ENCODE results near the gene TPP2. TPM values are rescaled to one million over a fixed set of nuclear protein-coding genes. Genes with fewer than 3 reads are reported as not detected.
A peak's percentile ranks its signal among the peaks of the same experiment; 100 is the strongest.

The TPP2 gene
- total RNA-seq = 10 to 100 TPM; 41.0 to 42.0 TPM

DNA sequence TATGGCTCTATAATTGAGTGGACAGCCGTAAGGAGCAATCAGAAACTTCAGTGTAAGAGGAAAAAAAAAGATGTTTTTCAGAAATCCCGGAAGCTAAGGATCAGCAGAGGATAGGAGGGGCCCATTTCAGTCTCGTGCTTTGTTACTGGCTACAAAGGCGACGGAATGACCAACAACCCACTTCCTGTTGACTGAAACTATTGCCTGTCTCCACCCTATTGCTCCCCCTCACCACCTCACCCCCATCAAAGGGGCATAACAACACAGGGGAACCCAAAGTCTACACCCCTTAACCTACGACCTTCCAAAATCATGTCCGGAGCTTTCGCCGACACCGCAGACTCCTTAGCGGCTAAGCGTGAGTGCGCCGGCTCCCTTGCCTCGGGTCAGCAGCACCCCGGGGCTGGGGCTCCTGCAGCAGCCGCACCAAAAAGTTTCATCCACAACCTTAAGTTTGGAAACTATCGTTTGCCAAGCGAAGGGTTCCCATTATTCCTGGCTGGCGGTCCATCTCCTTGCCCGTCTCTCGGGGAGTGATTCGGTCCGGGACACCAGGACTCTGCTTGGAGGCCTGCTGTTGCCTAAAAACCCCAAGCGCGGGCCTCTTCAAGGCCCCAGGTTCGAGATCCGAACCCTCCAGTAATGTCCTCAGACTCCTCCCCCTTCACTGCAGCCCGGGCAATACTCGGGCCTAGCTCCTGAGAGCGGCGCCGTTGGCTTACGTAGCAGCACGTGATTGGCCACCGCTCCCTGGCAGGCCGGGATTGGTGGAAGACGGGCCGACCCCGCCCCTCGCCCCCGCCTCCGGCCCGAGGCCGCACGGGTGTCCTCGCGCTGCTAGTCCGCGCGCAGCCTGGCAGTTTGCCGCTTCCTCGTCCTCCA is at the start of gene TPP2:
Gene TPP2 (plus strand): TSS at position 840 of the 882 bp plus-strand sequence. CDS start 53 bp downstream, outside the sequence.
- H3K4me1 ChIP-seq = no peaks in the 10 kb centered on the region
- H3K27ac ChIP-seq = peak within 1 kb of the TSS; percentile 93
- DNase-seq = peak; percentile 99
- H3K9me3 ChIP-seq = no peaks in the 10 kb centered on the region
- TF ChIP-seq, protein P1, sequence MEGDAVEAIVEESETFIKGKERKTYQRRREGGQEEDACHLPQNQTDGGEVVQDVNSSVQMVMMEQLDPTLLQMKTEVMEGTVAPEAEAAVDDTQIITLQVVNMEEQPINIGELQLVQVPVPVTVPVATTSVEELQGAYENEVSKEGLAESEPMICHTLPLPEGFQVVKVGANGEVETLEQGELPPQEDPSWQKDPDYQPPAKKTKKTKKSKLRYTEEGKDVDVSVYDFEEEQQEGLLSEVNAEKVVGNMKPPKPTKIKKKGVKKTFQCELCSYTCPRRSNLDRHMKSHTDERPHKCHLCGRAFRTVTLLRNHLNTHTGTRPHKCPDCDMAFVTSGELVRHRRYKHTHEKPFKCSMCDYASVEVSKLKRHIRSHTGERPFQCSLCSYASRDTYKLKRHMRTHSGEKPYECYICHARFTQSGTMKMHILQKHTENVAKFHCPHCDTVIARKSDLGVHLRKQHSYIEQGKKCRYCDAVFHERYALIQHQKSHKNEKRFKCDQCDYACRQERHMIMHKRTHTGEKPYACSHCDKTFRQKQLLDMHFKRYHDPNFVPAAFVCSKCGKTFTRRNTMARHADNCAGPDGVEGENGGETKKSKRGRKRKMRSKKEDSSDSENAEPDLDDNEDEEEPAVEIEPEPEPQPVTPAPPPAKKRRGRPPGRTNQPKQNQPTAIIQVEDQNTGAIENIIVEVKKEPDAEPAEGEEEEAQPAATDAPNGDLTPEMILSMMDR (IDR thresholded peaks at IDR 0.05) = no peak
- peak within 1 kb of the TSS; percentile 85 to 97 for H3K9ac ChIP-seq (ENCODE audit: low read depth in 2 of 2, low read length in 2 of 2)
- no peaks in the 10 kb centered on the region for H3K36me3 ChIP-seq
- H3K4me3 ChIP-seq = peak within 1 kb of the TSS; percentile 93
- intact Hi-C loops (cut with DNase I) = loop anchor here (5.0 kb wide), 1 partner anchor 251 kb away; the partner anchor contains the start of gene ERCC5
- no peaks in the 10 kb centered on the region for H3K27me3 ChIP-seq

DNA sequence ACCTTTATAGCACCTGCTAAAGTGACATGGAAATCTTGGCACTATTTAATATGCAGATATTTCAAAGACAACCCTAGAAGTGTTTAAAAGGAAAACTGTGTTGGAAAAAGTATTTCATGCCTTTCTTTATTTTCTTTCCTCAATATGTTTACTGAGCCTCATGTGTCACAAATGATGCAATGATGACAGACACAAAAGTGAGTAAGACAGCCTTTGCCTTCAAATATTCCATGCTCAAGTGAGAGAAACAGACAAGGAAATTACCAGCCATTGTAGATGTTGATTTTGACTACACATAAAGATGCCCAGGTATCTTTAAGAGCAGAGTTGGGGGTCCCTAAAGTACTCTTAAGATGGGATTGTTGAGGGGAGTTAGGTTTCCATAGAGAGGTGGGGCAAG is 48.0 kb upstream of the TPP2 start:
- no peaks in the 10 kb centered on the region for H3K36me3 ChIP-seq
- no peak overlapping the region for H3K27ac ChIP-seq
- H3K9me3 ChIP-seq = no peaks in the 10 kb centered on the region
- H3K4me3 ChIP-seq = no peak overlapping the region
- TF ChIP-seq, protein P1 (IDR thresholded peaks at IDR 0.05) = no peak
- H3K27me3 ChIP-seq = no peaks in the 10 kb centered on the region
- intact Hi-C loops (cut with DNase I) = no loop called here
- H3K9ac ChIP-seq (ENCODE audit: low read depth in 2 of 2, low read length in 2 of 2) = no peak overlapping the region
- H3K4me1 ChIP-seq = no peaks in the 10 kb centered on the region
- DNase-seq = no peak

DNA sequence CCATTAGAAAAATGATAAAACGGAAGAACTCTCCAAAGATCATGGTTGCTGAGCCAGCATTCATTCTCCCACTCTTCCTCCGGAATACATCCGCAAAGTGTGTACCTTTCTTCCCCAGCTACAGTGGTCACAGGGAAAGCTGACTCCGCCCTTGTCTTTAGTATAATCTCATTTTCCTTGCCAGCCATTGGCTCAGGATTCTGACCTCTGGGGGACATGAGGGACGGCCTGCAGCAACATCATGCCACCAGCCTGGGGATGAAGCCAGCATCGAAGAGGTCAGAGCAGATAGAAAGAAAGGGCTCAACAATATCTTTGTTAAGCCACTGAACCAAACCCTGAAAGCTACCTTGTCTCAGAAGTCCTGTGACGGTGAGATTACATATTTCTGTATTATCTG is 46.3 kb upstream of the TPP2 start:
- intact Hi-C loops (cut with DNase I) = no loop called here
- DNase-seq = no peak

DNA sequence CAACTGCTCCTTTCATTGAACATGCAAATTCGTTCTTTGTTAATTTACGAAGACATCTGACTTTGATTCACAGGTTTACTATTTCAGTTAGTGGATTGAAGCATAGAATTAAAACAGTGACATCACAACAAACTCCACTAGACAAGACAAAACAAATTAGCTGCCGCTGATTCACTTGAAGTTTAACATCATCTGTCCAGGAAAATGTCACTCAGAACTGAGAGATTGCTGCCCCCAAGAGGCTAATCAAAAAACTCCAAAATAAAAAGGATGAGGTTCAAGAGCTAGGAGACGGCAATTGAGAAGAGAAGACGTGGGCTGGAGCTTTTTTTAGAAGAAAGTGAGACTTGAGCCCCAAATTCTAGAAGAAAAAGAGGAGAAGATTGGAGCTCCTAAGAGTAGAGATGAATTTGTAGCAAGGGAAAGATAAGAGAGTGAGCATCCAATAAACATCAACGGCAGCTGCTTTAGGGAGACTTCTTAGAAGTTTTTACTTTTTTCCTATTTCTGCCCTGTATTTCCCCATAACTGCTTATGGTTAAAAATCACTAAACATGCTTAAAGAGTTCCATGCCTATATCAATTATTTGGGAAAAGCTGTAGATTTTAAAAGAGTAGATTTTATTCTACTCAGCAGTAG is 40.8 kb upstream of the TPP2 start:
- H3K4me3 ChIP-seq = no peak overlapping the region
- H3K9ac ChIP-seq (ENCODE audit: low read depth in 2 of 2, low read length in 2 of 2) = no peak overlapping the region
- TF ChIP-seq, protein P1 (IDR thresholded peaks at IDR 0.05) = peak; percentile 16
- H3K27me3 ChIP-seq = no peaks in the 10 kb centered on the region
- no peaks in the 10 kb centered on the region for H3K36me3 ChIP-seq
- intact Hi-C loops (cut with DNase I) = loop anchor here (5.0 kb wide), 1 partner anchor 614 kb away; no protein-coding TSS in a partner anchor
- H3K4me1 ChIP-seq = no peaks in the 10 kb centered on the region
- no peak overlapping the region for H3K27ac ChIP-seq
- no peak for DNase-seq
- no peaks in the 10 kb centered on the region for H3K9me3 ChIP-seq

More for the DNA sequence above, 46.3 kb upstream of the TPP2 start:
- Histone ChIP-seq H3K4me3 (no peak overlapping the region), H3K36me3 (no peaks in the 10 kb centered on the region), H3K9ac (ENCODE audit: low read depth in 2 of 2, low read length in 2 of 2) (no peak overlapping the region), H3K27me3 (no peaks in the 10 kb centered on the region), H3K4me1 (no peaks in the 10 kb centered on the region), H3K27ac (no peak overlapping the region), H3K9me3 (no peaks in the 10 kb centered on the region)
- TF ChIP-seq, protein P1 (IDR thresholded peaks at IDR 0.05) = no peak

DNA sequence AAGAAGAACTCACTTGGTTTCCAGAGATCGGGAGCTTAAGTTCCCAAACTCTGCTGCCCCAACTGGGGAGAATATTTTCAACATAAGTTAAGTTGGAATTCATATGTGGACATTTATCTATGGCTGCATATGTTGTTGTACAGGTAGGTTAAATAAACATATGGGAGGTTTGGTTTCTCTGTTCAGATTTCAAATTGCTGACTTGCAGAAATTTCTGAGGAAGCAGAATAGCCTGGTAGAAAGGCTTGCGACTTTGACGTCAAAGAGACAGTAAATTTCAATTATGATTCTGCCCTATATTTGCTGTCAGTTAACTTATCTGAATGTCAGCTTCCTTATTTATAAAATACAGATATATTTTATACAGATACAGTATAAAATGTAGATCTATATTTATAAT is 40.0 kb upstream of the TPP2 start:
- Histone ChIP-seq H3K9ac (ENCODE audit: low read depth in 2 of 2, low read length in 2 of 2) (no peak overlapping the region), H3K4me3 (no peak overlapping the region), H3K9me3 (no peaks in the 10 kb centered on the region), H3K36me3 (no peaks in the 10 kb centered on the region), H3K27me3 (no peaks in the 10 kb centered on the region), H3K4me1 (no peaks in the 10 kb centered on the region), H3K27ac (no peak overlapping the region)
- intact Hi-C loops (cut with DNase I) = loop anchor here (5.0 kb wide), 1 partner anchor 615 kb away; no protein-coding TSS in a partner anchor
- no peak for DNase-seq
- TF ChIP-seq, protein P1 (IDR thresholded peaks at IDR 0.05) = no peak

Data from colonic mucosa (tissue), 4 donors.